Panc1 (cell line): ENCODE data around the gene C1orf116.

ENCODE experiments used
- CTCF ChIP-seq: fragments of 450-650 bp; IDR thresholded peaks from 2 replicates; pipeline ENCODE4 v1.5.1; 2017; ENCODE audit warnings: mild to moderate bottlenecking
- TF ChIP-seq, protein P1 (sequence below), 2 experiments: IDR thresholded peaks; 2 replicates each; pipeline ENCODE4 v1.6.1; 2011 to 2012; ENCODE audit warnings: low read depth in 2 of 2, control low read depth in 1 of 2, low read length in 1 of 2, mild to moderate bottlenecking in 1 of 2, moderate library complexity in 1 of 2; ENCODE audit not compliant: insufficient read depth in 1 of 2

GRCh38 chr1:207002724-207003146 lies 29.8 kb downstream of the C1orf116 start:
- no peak for TF ChIP-seq CTCF
- TF ChIP-seq, protein P1, sequence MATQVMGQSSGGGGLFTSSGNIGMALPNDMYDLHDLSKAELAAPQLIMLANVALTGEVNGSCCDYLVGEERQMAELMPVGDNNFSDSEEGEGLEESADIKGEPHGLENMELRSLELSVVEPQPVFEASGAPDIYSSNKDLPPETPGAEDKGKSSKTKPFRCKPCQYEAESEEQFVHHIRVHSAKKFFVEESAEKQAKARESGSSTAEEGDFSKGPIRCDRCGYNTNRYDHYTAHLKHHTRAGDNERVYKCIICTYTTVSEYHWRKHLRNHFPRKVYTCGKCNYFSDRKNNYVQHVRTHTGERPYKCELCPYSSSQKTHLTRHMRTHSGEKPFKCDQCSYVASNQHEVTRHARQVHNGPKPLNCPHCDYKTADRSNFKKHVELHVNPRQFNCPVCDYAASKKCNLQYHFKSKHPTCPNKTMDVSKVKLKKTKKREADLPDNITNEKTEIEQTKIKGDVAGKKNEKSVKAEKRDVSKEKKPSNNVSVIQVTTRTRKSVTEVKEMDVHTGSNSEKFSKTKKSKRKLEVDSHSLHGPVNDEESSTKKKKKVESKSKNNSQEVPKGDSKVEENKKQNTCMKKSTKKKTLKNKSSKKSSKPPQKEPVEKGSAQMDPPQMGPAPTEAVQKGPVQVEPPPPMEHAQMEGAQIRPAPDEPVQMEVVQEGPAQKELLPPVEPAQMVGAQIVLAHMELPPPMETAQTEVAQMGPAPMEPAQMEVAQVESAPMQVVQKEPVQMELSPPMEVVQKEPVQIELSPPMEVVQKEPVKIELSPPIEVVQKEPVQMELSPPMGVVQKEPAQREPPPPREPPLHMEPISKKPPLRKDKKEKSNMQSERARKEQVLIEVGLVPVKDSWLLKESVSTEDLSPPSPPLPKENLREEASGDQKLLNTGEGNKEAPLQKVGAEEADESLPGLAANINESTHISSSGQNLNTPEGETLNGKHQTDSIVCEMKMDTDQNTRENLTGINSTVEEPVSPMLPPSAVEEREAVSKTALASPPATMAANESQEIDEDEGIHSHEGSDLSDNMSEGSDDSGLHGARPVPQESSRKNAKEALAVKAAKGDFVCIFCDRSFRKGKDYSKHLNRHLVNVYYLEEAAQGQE (IDR thresholded peaks at IDR 0.05; ENCODE audit: insufficient read depth in 1 of 2, low read depth in 2 of 2, low read length in 1 of 2), result no peak
